Measurements from ENCODE around the gene NCOA1.

GRCh38 chr2:24771061-24771460 lies 280.0 kb downstream of the NCOA1 start:
- TF ChIP-seq CTCF (IDR thresholded peaks at IDR 0.05) (no peak), EP300 (IDR thresholded peaks at IDR 0.05) (no peak), POLR2A (IDR thresholded peaks at IDR 0.05) (no peak), POLR2AphosphoS5 (IDR thresholded peaks at IDR 0.05) (no peak)

All from gastroesophageal sphincter (tissue), 3 donors.